Panc1 (cell line): ENCODE data around the gene TMEM247. TPM values are rescaled to one million over a fixed set of nuclear protein-coding genes. Genes with fewer than 3 reads are reported as not detected.

ENCODE experiments used
- ATAC-seq: fragments of 200-7000 bp; cut with Tn5 transposase; 2 replicates; pipeline ENCODE4 v1.9.1; 2020; ENCODE audit warnings: mild to moderate bottlenecking, moderate library complexity
- BruUV-seq: library from RNA; stranded (reverse); fragments of 400-500 nt; replicated peaks from 2 replicates; lab custom pipeline; 2021; lab: Mats Ljungman, UMichigan
- CTCF ChIA-PET: fragments of 300-600 bp; sonication (Branson Sonifier 250); formaldehyde crosslinking; loops from one replicate; lab custom pipeline; 2022; ENCODE audit warnings: antibody characterized with exemption; lab: Charles Lee
- POLR2A ChIA-PET: fragments of 300-600 bp; sonication (Branson Sonifier 250); formaldehyde crosslinking; loops from one replicate; lab custom pipeline; 2022; ENCODE audit warnings: antibody characterized with exemption; lab: Charles Lee
- DNase-seq: peaks from one replicate; pipeline ENCODE4 v3.0.0-alpha.2; 2010; ENCODE audit warnings: low read depth, low spot score
- H3K27ac ChIP-seq: 2 replicates; pipeline ENCODE4 v1.5.1; 2011; ENCODE audit warnings: mild to moderate bottlenecking, low read length, inconsistent platforms
- H3K27me3 ChIP-seq: fragments of 200-500 bp; sonication (Bioruptor generic); 2 replicates; pipeline ENCODE4 v1.6.0; 2014; ENCODE audit warnings: low read length, inconsistent platforms; ENCODE audit not compliant: control insufficient read depth, insufficient read depth
- H3K36me3 ChIP-seq: fragments of 200-500 bp; sonication (Bioruptor generic); 2 replicates; pipeline ENCODE4 v1.5.1; 2014; ENCODE audit warnings: inconsistent platforms, mild to moderate bottlenecking, low read length, moderate library complexity; ENCODE audit not compliant: control insufficient read depth, insufficient read depth
- H3K4me1 ChIP-seq: 2 replicates; pipeline ENCODE4 v1.5.1; 2011; ENCODE audit warnings: inconsistent platforms, mild to moderate bottlenecking, low read length, moderate library complexity; ENCODE audit not compliant: control insufficient read depth, insufficient read depth
- H3K4me3 ChIP-seq, 2 experiments: 2 replicates each; pipeline ENCODE4 v1.5.1; 2011 to 2012; ENCODE audit warnings: low read depth in 2 of 2, low read length in 2 of 2, mild to moderate bottlenecking in 2 of 2, inconsistent platforms in 1 of 2, moderate library complexity in 1 of 2
- H3K9me3 ChIP-seq: fragments of 200-500 bp; sonication (Bioruptor generic); 2 replicates; pipeline ENCODE4 v1.5.1; 2014; ENCODE audit warnings: low read depth, mild to moderate bottlenecking, inconsistent platforms, low read length, moderate library complexity; ENCODE audit not compliant: control insufficient read depth, insufficient read depth
- CTCF ChIP-seq: fragments of 450-650 bp; IDR thresholded peaks from 2 replicates; pipeline ENCODE4 v1.5.1; 2017; ENCODE audit warnings: mild to moderate bottlenecking
- POLR2AphosphoS5 ChIP-seq: IDR thresholded peaks from 2 replicates; pipeline ENCODE4 v1.6.1; 2012; ENCODE audit warnings: mild to moderate bottlenecking, low read depth, low read length, moderate library complexity
- REST ChIP-seq, 2 experiments: IDR thresholded peaks; 2 replicates each; pipeline ENCODE4 v1.6.1; 2011 to 2012; ENCODE audit warnings: low read depth in 2 of 2, control low read depth in 1 of 2, low read length in 1 of 2, mild to moderate bottlenecking in 1 of 2, moderate library complexity in 1 of 2; ENCODE audit not compliant: insufficient read depth in 1 of 2
- SIN3A ChIP-seq: IDR thresholded peaks from 2 replicates; pipeline ENCODE4 v1.6.1; 2012; ENCODE audit warnings: low read depth, mild to moderate bottlenecking, low read length, moderate library complexity, borderline replicate concordance; ENCODE audit not compliant: insufficient read depth
- TCF7L2 ChIP-seq: IDR thresholded peaks from 2 replicates; pipeline ENCODE4 v1.6.1; 2011; ENCODE audit warnings: mild to moderate bottlenecking, low read depth, low read length, inconsistent platforms
- in situ Hi-C: cut with HindIII; loops from 2 replicates; pipeline ENCODE4 v1.10.0; 2016; ENCODE audit warnings: low sequenced_read_pairs, low pct_unique_long_range_greater_than_20kb
- intact Hi-C: fragments of 100-400 bp; cut with micrococcal nuclease; formaldehyde crosslinking; loops from one replicate; pipeline ENCODE4 v1.10.0; 2022; ENCODE audit not compliant: unreplicated experiment
- total RNA-seq: library from RNA; stranded (reverse); gene quantifications from one replicate; pipeline ENCODE4 v1.2.1, GENCODE V29; 2021; ENCODE audit not compliant: unreplicated experiment

The TMEM247 gene
- total RNA-seq, 1 experiment from 2014 or later, result not detected

- POLR2A ChIA-PET, result no interaction called here
- no peak overlapping the region for H3K27ac ChIP-seq
- in situ Hi-C loops, result no loop called here
These were observed 19.3 kb downstream of the TMEM247 start for GRCh38 chr2:46498681-46499080.

GRCh38 chr2:46499392-46499785 is 20.0 kb downstream of the TMEM247 start:
- Histone ChIP-seq H3K4me1 (no peaks in the 10 kb centered on the region), H3K36me3 (no peaks in the 10 kb centered on the region), H3K27ac (no peak overlapping the region), H3K4me3 (peak overlapping the region; percentile 63 to 79), H3K27me3 (peaks cover 12% of the 10 kb centered on the region), H3K9me3 (no peaks in the 10 kb centered on the region)
- intact Hi-C loops (no loop called here), in situ Hi-C loops (no loop called here)
- TF ChIP-seq REST (IDR thresholded peaks at IDR 0.05; ENCODE audit: insufficient read depth in 1 of 2, low read depth in 2 of 2, low read length in 1 of 2) (no peak), SIN3A (no peak), POLR2AphosphoS5 (no peak), CTCF (no peak), TCF7L2 (no peak)
- ChIA-PET POLR2A (no interaction called here), CTCF (no interaction called here)
- peak; percentile 8; the same call in 1 of the 2 replicates for ATAC-seq
- no TSS peak for BruUV-seq
- DNase-seq, result no peak

More at GRCh38 chr2:46498681-46499080, 19.3 kb downstream of the TMEM247 start:
- peaks cover 12% of the 10 kb centered on the region for H3K27me3 ChIP-seq
- H3K4me3 ChIP-seq, result no peak overlapping the region
- no peaks in the 10 kb centered on the region for H3K9me3 ChIP-seq
- no peaks in the 10 kb centered on the region for H3K36me3 ChIP-seq
- no TSS peak for BruUV-seq
- CTCF ChIA-PET, result no interaction called here
- H3K4me1 ChIP-seq, result no peaks in the 10 kb centered on the region
- TF ChIP-seq REST (IDR thresholded peaks at IDR 0.05; ENCODE audit: insufficient read depth in 1 of 2, low read depth in 2 of 2, low read length in 1 of 2), result no peak
- no peak for TF ChIP-seq CTCF
- TF ChIP-seq POLR2AphosphoS5, result no peak
- TF ChIP-seq SIN3A, result no peak
- no peak for TF ChIP-seq TCF7L2
- DNase-seq, result no peak
- ATAC-seq, result no peak
- intact Hi-C loops, result no loop called here
